WTC11 (cell line): ENCODE results near the gene AVL9. TPM values are rescaled to one million over a fixed set of nuclear protein-coding genes. Genes with fewer than 3 reads are reported as not detected.
A peak's percentile ranks its signal among the peaks of the same experiment; 100 is the strongest.

Experiments
- ATAC-seq: fragments of 200-7000 bp; cut with Tn5 transposase; 2 replicates; pipeline ENCODE4 v1.10.0; 2021; ENCODE audit warnings: mild to moderate bottlenecking, moderate library complexity
- Bru-seq: library from RNA; stranded (reverse); fragments of 400-500 nt; gene quantifications from one replicate; lab custom pipeline; 2021; lab: Mats Ljungman, UMichigan
- CTCF ChIA-PET: fragments of 300-600 bp; sonication (Branson Sonifier 250); formaldehyde crosslinking; loops from one replicate; lab custom pipeline; 2021; ENCODE audit warnings: antibody characterized with exemption; lab: Charles Lee
- POLR2A ChIA-PET: fragments of 350-600 bp; sonication (Branson Sonifier 250); formaldehyde crosslinking; loops from one replicate; lab custom pipeline; 2021; ENCODE audit warnings: antibody characterized with exemption; lab: Charles Lee
- DNase-seq: peaks from one replicate; pipeline ENCODE4 v3.0.0; 2021; ENCODE audit warnings: low spot score
- H3K27ac Mint-ChIP-seq: 2 replicates; pipeline ENCODE4 v1.8.0; 2021; ENCODE audit warnings: mixed read lengths
- H3K27me3 Mint-ChIP-seq: 2 replicates; pipeline ENCODE4 v1.8.0; 2021; ENCODE audit warnings: low read depth, mild to moderate bottlenecking, moderate library complexity, mixed read lengths
- H3K36me3 Mint-ChIP-seq: 2 replicates; pipeline ENCODE4 v1.8.0; 2021; ENCODE audit warnings: mixed read lengths
- H3K4me1 Mint-ChIP-seq: 2 replicates; pipeline ENCODE4 v1.8.0; 2022; ENCODE audit warnings: mixed read lengths
- H3K4me3 Mint-ChIP-seq: 2 replicates; pipeline ENCODE4 v1.8.0; 2021; ENCODE audit warnings: mild to moderate bottlenecking, moderate library complexity, mixed read lengths
- H3K9me3 Mint-ChIP-seq: 2 replicates; pipeline ENCODE4 v1.8.0; 2021; ENCODE audit warnings: mixed read lengths
- ARID4B ChIP-seq: sonication (generic); formaldehyde crosslinking; IDR thresholded peaks from 2 replicates; pipeline ENCODE4 v1.8.0; 2023; ENCODE audit warnings: missing genetic modification reagents, mild to moderate bottlenecking, borderline replicate concordance
- FOXK1 ChIP-seq: sonication (generic); formaldehyde crosslinking; IDR thresholded peaks from 2 replicates; pipeline ENCODE4 v1.8.0; 2022; ENCODE audit warnings: mild to moderate bottlenecking, moderate library complexity, missing genetic modification reagents
- GABPB1 ChIP-seq: sonication (generic); formaldehyde crosslinking; IDR thresholded peaks from 2 replicates; pipeline ENCODE4 v1.8.1; 2023; ENCODE audit warnings: mild to moderate bottlenecking, missing genetic modification reagents
- GTF2I ChIP-seq: fragments of 250-450 bp; sonication (Bioruptor Pico); conservative IDR thresholded peaks from 2 replicates; pipeline ENCODE4 v1.4.0; 2021; ENCODE audit warnings: mild to moderate bottlenecking
- NFE2L1 ChIP-seq: sonication (generic); formaldehyde crosslinking; IDR thresholded peaks from 2 replicates; pipeline ENCODE4 v1.8.1; 2023; ENCODE audit warnings: missing genetic modification reagents
- NR2C2 ChIP-seq: sonication (generic); formaldehyde crosslinking; IDR thresholded peaks from 2 replicates; pipeline ENCODE4 v1.8.0; 2022; ENCODE audit warnings: mild to moderate bottlenecking, missing genetic modification reagents
- RELA ChIP-seq: sonication (generic); formaldehyde crosslinking; IDR thresholded peaks from 2 replicates; pipeline ENCODE4 v1.8.1; 2022; ENCODE audit warnings: missing genetic modification reagents, mild to moderate bottlenecking, borderline replicate concordance
- SOX15 ChIP-seq: fragments of 250-450 bp; sonication (Bioruptor Pico); IDR thresholded peaks from 2 replicates; pipeline ENCODE4 v1.9.0; 2021; ENCODE audit warnings: mild to moderate bottlenecking
- ZBTB43 ChIP-seq: sonication (generic); formaldehyde crosslinking; IDR thresholded peaks from 2 replicates; pipeline ENCODE4 v1.8.1; 2023; ENCODE audit warnings: mild to moderate bottlenecking, missing genetic modification reagents
- ZNF219 ChIP-seq: sonication (generic); formaldehyde crosslinking; IDR thresholded peaks from 2 replicates; pipeline ENCODE4 v1.8.0; 2023; ENCODE audit warnings: missing genetic modification reagents, mild to moderate bottlenecking, borderline replicate concordance
- ZNF263 ChIP-seq: sonication (generic); formaldehyde crosslinking; IDR thresholded peaks from 2 replicates; pipeline ENCODE4 v1.8.1; 2022; ENCODE audit warnings: low read depth, mild to moderate bottlenecking, moderate library complexity, missing genetic modification reagents
- ZNF416 ChIP-seq: fragments of 250-450 bp; sonication (Bioruptor Pico); IDR thresholded peaks from 2 replicates; pipeline ENCODE4 v1.9.0; 2021; ENCODE audit warnings: mild to moderate bottlenecking, inconsistent platforms
- ZNF512 ChIP-seq: sonication (generic); formaldehyde crosslinking; IDR thresholded peaks from 2 replicates; pipeline ENCODE4 v1.8.1; 2022; ENCODE audit warnings: missing genetic modification reagents, borderline replicate concordance
- ZNF671 ChIP-seq: fragments of 250-450 bp; sonication (Bioruptor Pico); IDR thresholded peaks from 2 replicates; pipeline ENCODE4 v1.8.0; 2021; ENCODE audit warnings: mild to moderate bottlenecking
- long read RNA-seq, 3 experiments: library from RNA in 1 of 3; library from capped mRNA in 1 of 3; library from polyadenylated mRNA in 1 of 3; unstranded in 2 of 3; stranded (forward) in 1 of 3; transcript quantifications; one replicate each; pipeline ENCODE4 v2.0.0, GENCODE V29; 2021
- total RNA-seq: library from RNA; stranded (reverse); gene quantifications from 3 replicates; pipeline ENCODE4 v1.2.3, GENCODE V29; 2021
- TF ChIP-seq, protein P1 (sequence below): fragments of 250-450 bp; sonication (Bioruptor Pico); IDR thresholded peaks from 2 replicates; pipeline ENCODE4 v1.8.0; 2021; ENCODE audit warnings: mild to moderate bottlenecking
- TF ChIP-seq, protein P2 (sequence below): sonication (generic); formaldehyde crosslinking; IDR thresholded peaks from 2 replicates; pipeline ENCODE4 v1.8.0; 2022; ENCODE audit warnings: missing genetic modification reagents
- TF ChIP-seq, protein P3 (sequence below): fragments of 200-600 bp; IDR thresholded peaks from 2 replicates; pipeline ENCODE4 v1.8.0; 2022; ENCODE audit warnings: antibody characterized with exemption
- TF ChIP-seq, protein P4 (sequence below): sonication (generic); formaldehyde crosslinking; IDR thresholded peaks from 2 replicates; pipeline ENCODE4 v1.8.1; 2023; ENCODE audit warnings: mild to moderate bottlenecking, moderate library complexity, missing genetic modification reagents

The AVL9 gene
- total RNA-seq (52.7 to 55.6 TPM (median 53.2 TPM) in 3 replicates), Bru-seq, nascent RNA (percentile 89 among the genes with signal in this experiment)
- long read RNA-seq, experiment 1, full-length matches to known transcripts: 55 of 111 reads
- long read RNA-seq, experiment 1, partial matches to known transcripts: 11 of 111 reads
- long read RNA-seq, experiment 1, other reads (novel, unspliced or antisense): 45 of 111 reads
- long read RNA-seq, experiment 2, full-length matches to known transcripts: 11 of 42 reads
- long read RNA-seq, experiment 2, partial matches to known transcripts: 8 of 42 reads
- long read RNA-seq, experiment 2, other reads (novel, unspliced or antisense): 23 of 42 reads
- long read RNA-seq, experiment 3, full-length matches to known transcripts: 15 of 25 reads
- long read RNA-seq, experiment 3, partial matches to known transcripts: 2 of 25 reads
- long read RNA-seq, experiment 3, other reads (novel, unspliced or antisense): 8 of 25 reads

DNA sequence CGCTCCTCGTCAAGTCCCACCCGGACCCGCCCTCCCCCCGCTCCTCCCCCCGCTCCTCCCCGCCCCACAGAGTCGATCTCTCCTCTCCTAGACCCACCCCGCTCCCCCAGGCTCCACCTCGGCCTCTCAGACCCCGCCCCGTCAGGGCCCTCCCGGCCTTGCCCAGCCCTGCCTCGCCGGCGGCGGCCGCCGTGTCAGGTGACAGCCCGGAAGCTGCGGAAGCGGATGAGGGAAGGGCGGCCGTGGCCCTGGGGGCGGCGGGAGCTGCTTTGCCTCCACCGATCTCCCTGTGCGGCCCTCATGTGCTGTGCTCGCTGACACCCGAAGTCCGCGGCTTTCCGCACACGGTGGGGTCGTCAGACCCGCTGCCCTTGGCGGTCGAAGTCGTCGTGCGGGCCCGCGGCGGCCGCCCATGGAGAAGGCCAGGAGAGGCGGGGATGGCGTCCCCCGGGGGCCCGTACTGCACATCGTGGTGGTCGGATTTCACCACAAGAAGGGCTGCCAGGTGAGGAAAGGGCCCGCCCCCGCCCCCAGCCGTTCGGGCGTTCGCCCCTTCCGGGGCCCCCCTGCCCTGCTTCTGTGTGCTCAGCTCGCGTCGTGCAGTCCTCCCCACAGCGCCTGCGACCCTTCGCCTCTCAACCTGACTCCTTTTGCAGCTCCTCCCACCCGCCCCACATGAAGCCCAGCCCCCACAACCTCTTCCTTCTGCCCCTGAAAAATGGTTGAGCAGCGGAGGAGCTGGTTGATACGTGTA is at the start of gene AVL9:
TSS of gene AVL9 (plus strand) at position 192 of the 754 bp plus-strand sequence. CDS start at position 413, 221 bp downstream.
- ChIA-PET CTCF (interaction anchor here (0.9 to 1.3 kb wide), 2 partner anchors 16 to 36 kb away, joined by 3 read pairs; no protein-coding TSS in a partner anchor), POLR2A (interaction anchor here (0.6 to 1.5 kb wide), 9 partner anchors 17 to 567 kb away, joined by 3 to 8 read pairs (median 3); partner anchors contain the start of gene NT5C3A)
- Mint-ChIP-seq H3K27me3 (no peaks in the 10 kb centered on the region; the same call in 1 of the 2 replicates), H3K27ac (peak within 1 kb of the TSS; percentile 96), H3K4me3 (peak within 1 kb of the TSS; percentile 97), H3K4me1 (peaks cover 22% of the 10 kb centered on the region), H3K36me3 (peaks cover 17% of the 10 kb centered on the region), H3K9me3 (peaks cover 6% of the 10 kb centered on the region)
- ATAC-seq (peak; percentile 97), DNase-seq (peak; percentile 99)
- no peak for TF ChIP-seq NR2C2 (CRISPR knock-in tag)
- no peak for TF ChIP-seq ZNF512
- TF ChIP-seq, protein P1, sequence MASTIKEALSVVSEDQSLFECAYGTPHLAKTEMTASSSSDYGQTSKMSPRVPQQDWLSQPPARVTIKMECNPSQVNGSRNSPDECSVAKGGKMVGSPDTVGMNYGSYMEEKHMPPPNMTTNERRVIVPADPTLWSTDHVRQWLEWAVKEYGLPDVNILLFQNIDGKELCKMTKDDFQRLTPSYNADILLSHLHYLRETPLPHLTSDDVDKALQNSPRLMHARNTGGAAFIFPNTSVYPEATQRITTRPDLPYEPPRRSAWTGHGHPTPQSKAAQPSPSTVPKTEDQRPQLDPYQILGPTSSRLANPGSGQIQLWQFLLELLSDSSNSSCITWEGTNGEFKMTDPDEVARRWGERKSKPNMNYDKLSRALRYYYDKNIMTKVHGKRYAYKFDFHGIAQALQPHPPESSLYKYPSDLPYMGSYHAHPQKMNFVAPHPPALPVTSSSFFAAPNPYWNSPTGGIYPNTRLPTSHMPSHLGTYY (CRISPR knock-in tag): no peak
- TF ChIP-seq ZNF219 (CRISPR knock-in tag): no peak; the same call in 1 of the 2 replicates
- TF ChIP-seq, protein P2, sequence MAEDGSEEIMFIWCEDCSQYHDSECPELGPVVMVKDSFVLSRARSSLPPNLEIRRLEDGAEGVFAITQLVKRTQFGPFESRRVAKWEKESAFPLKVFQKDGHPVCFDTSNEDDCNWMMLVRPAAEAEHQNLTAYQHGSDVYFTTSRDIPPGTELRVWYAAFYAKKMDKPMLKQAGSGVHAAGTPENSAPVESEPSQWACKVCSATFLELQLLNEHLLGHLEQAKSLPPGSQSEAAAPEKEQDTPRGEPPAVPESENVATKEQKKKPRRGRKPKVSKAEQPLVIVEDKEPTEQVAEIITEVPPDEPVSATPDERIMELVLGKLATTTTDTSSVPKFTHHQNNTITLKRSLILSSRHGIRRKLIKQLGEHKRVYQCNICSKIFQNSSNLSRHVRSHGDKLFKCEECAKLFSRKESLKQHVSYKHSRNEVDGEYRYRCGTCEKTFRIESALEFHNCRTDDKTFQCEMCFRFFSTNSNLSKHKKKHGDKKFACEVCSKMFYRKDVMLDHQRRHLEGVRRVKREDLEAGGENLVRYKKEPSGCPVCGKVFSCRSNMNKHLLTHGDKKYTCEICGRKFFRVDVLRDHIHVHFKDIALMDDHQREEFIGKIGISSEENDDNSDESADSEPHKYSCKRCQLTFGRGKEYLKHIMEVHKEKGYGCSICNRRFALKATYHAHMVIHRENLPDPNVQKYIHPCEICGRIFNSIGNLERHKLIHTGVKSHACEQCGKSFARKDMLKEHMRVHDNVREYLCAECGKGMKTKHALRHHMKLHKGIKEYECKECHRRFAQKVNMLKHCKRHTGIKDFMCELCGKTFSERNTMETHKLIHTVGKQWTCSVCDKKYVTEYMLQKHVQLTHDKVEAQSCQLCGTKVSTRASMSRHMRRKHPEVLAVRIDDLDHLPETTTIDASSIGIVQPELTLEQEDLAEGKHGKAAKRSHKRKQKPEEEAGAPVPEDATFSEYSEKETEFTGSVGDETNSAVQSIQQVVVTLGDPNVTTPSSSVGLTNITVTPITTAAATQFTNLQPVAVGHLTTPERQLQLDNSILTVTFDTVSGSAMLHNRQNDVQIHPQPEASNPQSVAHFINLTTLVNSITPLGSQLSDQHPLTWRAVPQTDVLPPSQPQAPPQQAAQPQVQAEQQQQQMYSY (CRISPR knock-in tag): peak; percentile 48
- peak; percentile 78 for TF ChIP-seq GABPB1 (CRISPR knock-in tag)
- 0 out of 2 replicates have a peak, but pooled peaks have one; percentile 21 for TF ChIP-seq RELA (CRISPR knock-in tag)
- 0 out of 2 replicates have a peak, but pooled peaks have one; percentile 51 for TF ChIP-seq FOXK1 (CRISPR knock-in tag)
- TF ChIP-seq, protein P3, sequence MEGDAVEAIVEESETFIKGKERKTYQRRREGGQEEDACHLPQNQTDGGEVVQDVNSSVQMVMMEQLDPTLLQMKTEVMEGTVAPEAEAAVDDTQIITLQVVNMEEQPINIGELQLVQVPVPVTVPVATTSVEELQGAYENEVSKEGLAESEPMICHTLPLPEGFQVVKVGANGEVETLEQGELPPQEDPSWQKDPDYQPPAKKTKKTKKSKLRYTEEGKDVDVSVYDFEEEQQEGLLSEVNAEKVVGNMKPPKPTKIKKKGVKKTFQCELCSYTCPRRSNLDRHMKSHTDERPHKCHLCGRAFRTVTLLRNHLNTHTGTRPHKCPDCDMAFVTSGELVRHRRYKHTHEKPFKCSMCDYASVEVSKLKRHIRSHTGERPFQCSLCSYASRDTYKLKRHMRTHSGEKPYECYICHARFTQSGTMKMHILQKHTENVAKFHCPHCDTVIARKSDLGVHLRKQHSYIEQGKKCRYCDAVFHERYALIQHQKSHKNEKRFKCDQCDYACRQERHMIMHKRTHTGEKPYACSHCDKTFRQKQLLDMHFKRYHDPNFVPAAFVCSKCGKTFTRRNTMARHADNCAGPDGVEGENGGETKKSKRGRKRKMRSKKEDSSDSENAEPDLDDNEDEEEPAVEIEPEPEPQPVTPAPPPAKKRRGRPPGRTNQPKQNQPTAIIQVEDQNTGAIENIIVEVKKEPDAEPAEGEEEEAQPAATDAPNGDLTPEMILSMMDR: no peak
- TF ChIP-seq ZNF671 (CRISPR knock-in tag): no peak
- TF ChIP-seq ZNF416 (CRISPR knock-in tag): no peak
- TF ChIP-seq NFE2L1 (CRISPR knock-in tag): peak; percentile 73; the same call in 1 of the 2 replicates
- TF ChIP-seq GTF2I (CRISPR knock-in tag): no peak
- TF ChIP-seq, protein P4, sequence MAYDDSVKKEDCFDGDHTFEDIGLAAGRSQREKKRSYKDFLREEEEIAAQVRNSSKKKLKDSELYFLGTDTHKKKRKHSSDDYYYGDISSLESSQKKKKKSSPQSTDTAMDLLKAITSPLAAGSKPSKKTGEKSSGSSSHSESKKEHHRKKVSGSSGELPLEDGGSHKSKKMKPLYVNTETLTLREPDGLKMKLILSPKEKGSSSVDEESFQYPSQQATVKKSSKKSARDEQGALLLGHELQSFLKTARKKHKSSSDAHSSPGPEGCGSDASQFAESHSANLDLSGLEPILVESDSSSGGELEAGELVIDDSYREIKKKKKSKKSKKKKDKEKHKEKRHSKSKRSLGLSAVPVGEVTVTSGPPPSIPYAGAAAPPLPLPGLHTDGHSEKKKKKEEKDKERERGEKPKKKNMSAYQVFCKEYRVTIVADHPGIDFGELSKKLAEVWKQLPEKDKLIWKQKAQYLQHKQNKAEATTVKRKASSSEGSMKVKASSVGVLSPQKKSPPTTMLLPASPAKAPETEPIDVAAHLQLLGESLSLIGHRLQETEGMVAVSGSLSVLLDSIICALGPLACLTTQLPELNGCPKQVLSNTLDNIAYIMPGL: peak; percentile 76; the same call in 1 of the 2 replicates
- peak; percentile 66; the same call in 1 of the 2 replicates for TF ChIP-seq ZBTB43 (CRISPR knock-in tag)
- no peak for TF ChIP-seq SOX15 (CRISPR knock-in tag)
- peak; percentile 70; the same call in 1 of the 2 replicates for TF ChIP-seq ARID4B (CRISPR knock-in tag)
- TF ChIP-seq ZNF263 (CRISPR knock-in tag): peak; percentile 79
